Upper lobe of right lung (tissue), 1 donor: ENCODE results near the gene UBD. TPM values are rescaled to one million over a fixed set of nuclear protein-coding genes. Genes with fewer than 3 reads are reported as not detected.

Source experiments
- ATAC-seq: fragments of 200-7000 bp; cut with Tn5 transposase; one replicate; pipeline ENCODE4 v1.9.1; 2020; ENCODE audit warnings: mild to moderate bottlenecking, moderate library complexity
- DNase-seq: peaks from one replicate; pipeline ENCODE4 v3.0.0-alpha.2; 2020
- H3K27ac ChIP-seq: fragments of 200-600 bp; one replicate; pipeline ENCODE4 v1.8.0; 2022
- H3K27me3 ChIP-seq: fragments of 200-600 bp; one replicate; pipeline ENCODE4 v1.8.0; 2022; ENCODE audit warnings: mild to moderate bottlenecking
- H3K36me3 ChIP-seq: fragments of 200-600 bp; one replicate; pipeline ENCODE4 v1.8.0; 2022
- H3K4me1 ChIP-seq: fragments of 200-600 bp; one replicate; pipeline ENCODE4 v1.8.0; 2022
- H3K4me3 ChIP-seq: fragments of 200-600 bp; one replicate; pipeline ENCODE4 v1.8.0; 2022; ENCODE audit warnings: mild to moderate bottlenecking
- H3K9me3 ChIP-seq: fragments of 200-600 bp; one replicate; pipeline ENCODE4 v1.8.0; 2022
- CTCF ChIP-seq: fragments of 200-600 bp; IDR thresholded peaks from one replicate; pipeline ENCODE4 v1.8.0; 2022; ENCODE audit warnings: antibody characterized with exemption
- intact Hi-C: fragments of 100-400 bp; cut with DNase I; formaldehyde crosslinking; loops from one replicate; pipeline ENCODE4 v1.11.0; 2022
- total RNA-seq: library from RNA; stranded (reverse); fragmentation: NEBNext Ultra II Directional; extraction: Animal tissue kit (Norgen Biotek cat#: 25700); gene quantifications from one replicate; pipeline ENCODE4 v1.2.1, GENCODE V29; 2021
- donor health status: DM: no; HTN: yes; CAD: no; lungs with severe emphysema.

Gene UBD
- total RNA-seq, 1 donor from 2014 or later, result 1.1 TPM

- Histone ChIP-seq H3K9me3 (no peaks in the 10 kb centered on the region), H3K36me3 (no peaks in the 10 kb centered on the region), H3K4me1 (no peaks in the 10 kb centered on the region), H3K4me3 (no peak overlapping the region), H3K27me3 (peaks cover 1% of the 10 kb centered on the region), H3K27ac (no peak overlapping the region)
- no peak for DNase-seq
- intact Hi-C loops, result no loop called here
- ATAC-seq, result no peak
- TF ChIP-seq CTCF, result no peak
These were observed 53.0 kb downstream of the UBD start for GRCh38 chr6:29506446-29507067.

- Histone ChIP-seq H3K27me3 (peaks cover 4% of the 10 kb centered on the region), H3K36me3 (no peaks in the 10 kb centered on the region), H3K27ac (no peak overlapping the region), H3K4me1 (no peaks in the 10 kb centered on the region), H3K4me3 (no peak overlapping the region), H3K9me3 (no peaks in the 10 kb centered on the region)
- TF ChIP-seq CTCF, result no peak
- DNase-seq (no peak), ATAC-seq (no peak)
- intact Hi-C loops, result no loop called here
These were observed 53.7 kb downstream of the UBD start for GRCh38 chr6:29505808-29506207.

Other genes starting within 250 kb of the UBD start
- gene OR5V1, start 190.9 kb downstream of the UBD start, total RNA-seq, result not detected
- not detected for gene OR12D3, start 184.4 kb downstream of the UBD start, total RNA-seq
- not detected for gene OR12D2, start 164.1 kb downstream of the UBD start, total RNA-seq
- gene OR12D1, start 144.8 kb downstream of the UBD start, total RNA-seq, result not detected
- gene OR10C1, start 120.4 kb downstream of the UBD start, total RNA-seq, result not detected
- not detected for gene OR11A1, start 102.7 kb downstream of the UBD start, total RNA-seq
- gene OR2H1, start 102.6 kb downstream of the UBD start, total RNA-seq, result not detected
- 0.64 TPM for gene MAS1L, start 71.8 kb downstream of the UBD start, total RNA-seq
- not detected for gene OR2H2, start 25.4 kb upstream of the UBD start, total RNA-seq
- 40.1 TPM for gene GABBR1, start 73.5 kb upstream of the UBD start, total RNA-seq
- not detected for gene MOG, start 97.4 kb upstream of the UBD start, total RNA-seq
- gene ZFP57, start 121.4 kb upstream of the UBD start, total RNA-seq, result not detected
- 157 TPM for gene HLA-F, start 163.7 kb upstream of the UBD start, total RNA-seq